Adrenal gland (tissue), 12 donors: Measurements from ENCODE around the gene CIAO3. TPM values are rescaled to one million over a fixed set of nuclear protein-coding genes. Genes with fewer than 3 reads are reported as not detected.
"Not testable (repeated sequence)": the region's sequence is repeated elsewhere in the genome, so short reads cannot be mapped to it uniquely, and the experiment has no call there.

ENCODE experiments used
- DNase-seq, 7 donors: peaks; one replicate each; pipeline ENCODE4 v3.0.0-alpha.2; 2019 to 2020
- H3K27ac ChIP-seq, 5 donors: fragments of 200-600 bp; sonication (generic) in 4 of 5; 1 replicate in 3 of 5; 2 replicates in 2 of 5; pipeline versions ENCODE4 v1.5.1 to v1.8.0; 2016 to 2020; ENCODE audit warnings: mild to moderate bottlenecking in 1 of 5
- H3K27me3 ChIP-seq: fragments of 200-600 bp; 2 replicates; pipeline ENCODE4 v1.8.0; 2021
- H3K36me3 ChIP-seq, 2 donors: fragments of 200-600 bp; replicated peaks in 1 of 2; 1 replicate in 1 of 2; 2 replicates in 1 of 2; pipeline versions ENCODE4 v1.5.1 to v1.8.0; 2018 to 2022
- H3K4me1 ChIP-seq, 2 donors: fragments of 200-600 bp; replicated peaks in 1 of 2; 1 replicate in 1 of 2; 2 replicates in 1 of 2; pipeline versions ENCODE4 v1.5.1 to v1.8.0; 2018 to 2021
- H3K4me3 ChIP-seq, 4 donors: fragments of 200-600 bp; sonication (generic) in 3 of 4; one replicate each; pipeline ENCODE4 v1.5.1; 2016 to 2018
- H3K9me3 ChIP-seq, 3 donors: fragments of 200-600 bp; sonication (generic) in 1 of 3; replicated peaks in 1 of 3; 1 replicate in 2 of 3; 2 replicates in 1 of 3; pipeline versions ENCODE4 v1.5.1 to v1.8.0; 2016 to 2021
- CTCF ChIP-seq, 6 experiments: fragments of 450-650 bp in 4 of 6; fragments of 200-600 bp in 2 of 6; sonication (generic) in 1 of 6; IDR thresholded peaks; 1 replicate in 5 of 6; 2 replicates in 1 of 6; pipeline versions ENCODE4 v1.5.1 to v1.8.0; 2016 to 2021; ENCODE audit warnings: antibody characterized with exemption in 6 of 6, mild to moderate bottlenecking in 2 of 6, moderate library complexity in 1 of 6
- POLR2A ChIP-seq, 2 donors: fragments of 450-650 bp; IDR thresholded peaks; one replicate each; pipeline ENCODE4 v1.6.1; 2017; ENCODE audit warnings: antibody characterized with exemption in 2 of 2, mild to moderate bottlenecking in 2 of 2, moderate library complexity in 1 of 2
- WGBS, 4 donors: extraction: QIAGEN DNeasy Blood & Tissue Kit in 2 of 4; methylation state at CpG; one replicate each; pipeline versions ENCODE4 v1.1.5 to v1.1.7; 2013 to 2017; 5-methylcytosine and 5-hydroxymethylcytosine counted together
- intact Hi-C, 2 donors: fragments of 100-400 bp; cut with DNase I; formaldehyde crosslinking; loops; one replicate each; pipeline versions ENCODE4 v1.14.1 to v1.15.0; 2022 to 2023
- polyA plus RNA-seq, 3 donors: library from polyadenylated mRNA; stranded (reverse); fragments of 200-250 nt in 2 of 3; fragments of 350-450 nt in 1 of 3; fragmentation: Illumina TruSeq in 1 of 3; extraction: RNeasy Lipid Tissue Mini Kit (QIAGEN cat#74804) in 1 of 3; gene quantifications; one replicate each; pipeline ENCODE4 v1.2.3, GENCODE V29; 2013 to 2014
- total RNA-seq, 9 donors: library from RNA; depleted of rRNA in 4 of 9; stranded (reverse); fragments of >200 nt in 4 of 9; fragments of 120-200 nt in 1 of 9; fragmentation: NEBNext Ultra II Directional in 1 of 9; extraction: Animal tissue kit (Norgen Biotek cat#: 25700) in 1 of 9; gene quantifications; one replicate each; pipeline versions ENCODE4 v1.1.0 to v1.2.4, GENCODE V29; 2013 to 2023
- donor health status: healthy with polysubstance abuse.
- donor health status: Bipolar disorder and iron deficiency.
- donor health status: DM: yes; HTN: yes; CAD: no.
- donor health status: DM: no; HTN: no; CAD: no.
- donor health status: DM: no; HTN: no; CAD: no.
- donor health status: DM: yes; HTN: yes; CAD: no.

CIAO3 gene
- total and polyA plus RNA-seq, 12 donors: 8.9 to 99.4 (median 29.5) TPM

GRCh38 chr16:746637-747036 is 5.8 kb upstream of the CIAO3 start:
- 74 to 88% (median 78%) methylated on average over 2 to 13 of the region's 13 CpGs for WGBS, 4 donors
- TF ChIP-seq POLR2A (IDR thresholded peaks at IDR 0.05): no peak
- no peaks in the 10 kb centered on the region for H3K4me1 ChIP-seq
- no peaks in the 10 kb centered on the region for H3K36me3 ChIP-seq
- no peak for DNase-seq
- H3K4me3 ChIP-seq: no peak overlapping the region
- intact Hi-C loops: no loop called here
- no peaks in the 10 kb centered on the region for H3K27me3 ChIP-seq
- no peaks in the 10 kb centered on the region for H3K9me3 ChIP-seq
- no peak overlapping the region for H3K27ac ChIP-seq

GRCh38 chr16:745739-746138 is 4.9 kb upstream of the CIAO3 start:
- intact Hi-C loops: no loop called here
- Histone ChIP-seq H3K9me3 (no peaks in the 10 kb centered on the region), H3K4me1 (peaks cover 3 to 4% of the 10 kb centered on the region in 2 donors), H3K27ac (no peak overlapping the region), H3K27me3 (no peaks in the 10 kb centered on the region), H3K36me3 (no peaks in the 10 kb centered on the region), H3K4me3 (no peak overlapping the region)
- DNase-seq: no peak
- TF ChIP-seq POLR2A (IDR thresholded peaks at IDR 0.05) (no peak), CTCF (IDR thresholded peaks at IDR 0.05) (no peak)
- WGBS, 4 donors: 3 to 14% (median 5%) methylated on average over 2 to 14 of the region's 14 CpGs

- no peak for TF ChIP-seq POLR2A (IDR thresholded peaks at IDR 0.05)
- TF ChIP-seq CTCF (IDR thresholded peaks at IDR 0.05): no peak
- no peak overlapping the region for H3K4me3 ChIP-seq
- peaks cover 12% of the 10 kb centered on the region in 2 donors for H3K4me1 ChIP-seq
- DNase-seq: no peak
- H3K9me3 ChIP-seq: no peaks in the 10 kb centered on the region
- WGBS, 4 donors: 68 to 78% (median 75%) methylated on average over 4 to 21 of the region's 21 CpGs
- intact Hi-C loops: no loop called here
- no peaks in the 10 kb centered on the region for H3K36me3 ChIP-seq
- no peaks in the 10 kb centered on the region for H3K27me3 ChIP-seq
- no peak overlapping the region for H3K27ac ChIP-seq
Measured at GRCh38 chr16:743794-744500, 3.1 kb upstream of the CIAO3 start.

- H3K9me3 ChIP-seq, DNase-seq, H3K27ac ChIP-seq, H3K4me3 ChIP-seq, H3K36me3 ChIP-seq, intact Hi-C loops, H3K27me3 ChIP-seq: not testable (repeated sequence)
- peaks cover 12% of the 10 kb centered on the region in 2 donors for H3K4me1 ChIP-seq
- WGBS, 4 donors: 63 to 75% (median 71%) methylated on average over 14 of the region's 14 CpGs
Measured at GRCh38 chr16:742894-743293, 2.1 kb upstream of the CIAO3 start.

GRCh38 chr16:741986-742629 is 1.3 kb upstream of the CIAO3 start:
- Histone ChIP-seq H3K27ac (no peak overlapping the region), H3K9me3 (no peaks in the 10 kb centered on the region), H3K4me1 (peaks cover 12% of the 10 kb centered on the region in 2 donors), H3K4me3 (no peak overlapping the region), H3K27me3 (no peaks in the 10 kb centered on the region), H3K36me3 (peaks cover 0 to 2% of the 10 kb centered on the region in 2 donors)
- no peak for TF ChIP-seq POLR2A (IDR thresholded peaks at IDR 0.05)
- no peak for TF ChIP-seq CTCF (IDR thresholded peaks at IDR 0.05)
- intact Hi-C loops: no loop called here
- WGBS, 4 donors: 81 to 88% (median 83%) methylated on average over 12 to 15 of the region's 15 CpGs
- DNase-seq: peak in 1 of 7 donors; percentile 6
